ENCODE measurements around the gene KIF16B. TPM values are rescaled to one million over a fixed set of nuclear protein-coding genes. Genes with fewer than 3 reads are reported as not detected.

Gene KIF16B
- total RNA-seq, 4 donors from 2014 or later, result 22.2 to 59.2 (median 31.4) TPM

- intact Hi-C loops (cut with DNase I; ENCODE audit: low total_unique reads), result no loop called here
- no peak for DNase-seq (ENCODE audit: low spot score in 2 of 2)
- TF ChIP-seq POLR2A (IDR thresholded peaks at IDR 0.05) (no peak), CTCF (IDR thresholded peaks at IDR 0.05) (no peak)
- no peak overlapping the region for H3K4me3 ChIP-seq (ENCODE audit: low read depth, poor library complexity, severe bottlenecking)
- 93 to 94% methylated on average over 2 of the region's 2 CpGs for WGBS, 2 donors
Measured at GRCh38 chr20:16427571-16427970, 145.7 kb downstream of the KIF16B start.

- intact Hi-C loops (cut with DNase I; ENCODE audit: low total_unique reads), result no loop called here
- 87 to 95% methylated on average over 1 of the region's 1 CpG for WGBS, 2 donors
- DNase-seq (ENCODE audit: low spot score in 2 of 2), result no peak
- no peak overlapping the region for H3K4me3 ChIP-seq (ENCODE audit: low read depth, poor library complexity, severe bottlenecking)
- TF ChIP-seq CTCF (IDR thresholded peaks at IDR 0.05) (no peak), POLR2A (IDR thresholded peaks at IDR 0.05) (no peak)
Measured at GRCh38 chr20:16424780-16425179, 148.5 kb downstream of the KIF16B start.

GRCh38 chr20:16423311-16424212 is 149.7 kb downstream of the KIF16B start:
- no peak for DNase-seq (ENCODE audit: low spot score in 2 of 2)
- WGBS, 2 donors, result 92 to 95% methylated on average over 4 of the region's 4 CpGs
- no peak for TF ChIP-seq CTCF (IDR thresholded peaks at IDR 0.05)
- TF ChIP-seq POLR2A (IDR thresholded peaks at IDR 0.05), result no peak
- H3K4me3 ChIP-seq (ENCODE audit: low read depth, poor library complexity, severe bottlenecking), result no peak overlapping the region
- intact Hi-C loops (cut with DNase I; ENCODE audit: low total_unique reads), result no loop called here

- TF ChIP-seq POLR2A (IDR thresholded peaks at IDR 0.05) (no peak), CTCF (IDR thresholded peaks at IDR 0.05) (no peak)
- H3K4me3 ChIP-seq (ENCODE audit: low read depth, poor library complexity, severe bottlenecking), result no peak overlapping the region
- WGBS, 2 donors, result 80 to 91% methylated on average over 2 of the region's 2 CpGs
- DNase-seq (ENCODE audit: low spot score in 2 of 2), result no peak
- intact Hi-C loops (cut with DNase I; ENCODE audit: low total_unique reads), result no loop called here
Measured at GRCh38 chr20:16419138-16419715, 154.0 kb downstream of the KIF16B start.

- H3K4me3 ChIP-seq (ENCODE audit: low read depth, poor library complexity, severe bottlenecking), result no peak overlapping the region
- intact Hi-C loops (cut with DNase I; ENCODE audit: low total_unique reads), result no loop called here
- 93 to 100% methylated on average over 1 of the region's 1 CpG for WGBS, 2 donors
- no peak for DNase-seq (ENCODE audit: low spot score in 2 of 2)
- TF ChIP-seq POLR2A (IDR thresholded peaks at IDR 0.05), result no peak
- no peak for TF ChIP-seq CTCF (IDR thresholded peaks at IDR 0.05)
Measured at GRCh38 chr20:16418616-16419015, 154.6 kb downstream of the KIF16B start.

Data from lower leg skin (tissue), 4 donors.